Esophagus squamous epithelium (tissue), 5 donors: ENCODE results near the gene FAM78A. TPM values are rescaled to one million over a fixed set of nuclear protein-coding genes. Genes with fewer than 3 reads are reported as not detected.

Source experiments
- DNase-seq: peaks from one replicate; lab custom pipeline; 2025; lab: John Stamatoyannopoulos, UW
- H3K27ac ChIP-seq, 4 donors: fragments of 200-600 bp; sonication (generic); one replicate each; pipeline ENCODE4 v1.5.1; 2016 to 2019; ENCODE audit warnings: mild to moderate bottlenecking in 1 of 4
- H3K27me3 ChIP-seq, 4 donors: fragments of 200-600 bp; sonication (generic); 1 replicate in 3 of 4; 2 replicates in 1 of 4; pipeline versions ENCODE4 v1.5.1 to v1.6.0; 2017 to 2021; ENCODE audit warnings: antibody characterized with exemption in 1 of 4
- H3K36me3 ChIP-seq, 3 donors: fragments of 200-600 bp; sonication (generic); one replicate each; pipeline ENCODE4 v1.5.1; 2016 to 2019
- H3K4me1 ChIP-seq, 3 donors: fragments of 200-600 bp; sonication (generic); one replicate each; pipeline ENCODE4 v1.5.1; 2017 to 2019
- H3K4me3 ChIP-seq, 4 donors: fragments of 200-600 bp; sonication (generic); 1 replicate in 3 of 4; 2 replicates in 1 of 4; pipeline ENCODE4 v1.5.1; 2016 to 2019; ENCODE audit warnings: mild to moderate bottlenecking in 2 of 4, moderate library complexity in 1 of 4
- H3K9me3 ChIP-seq, 3 donors: fragments of 200-600 bp; sonication (generic); one replicate each; pipeline ENCODE4 v1.5.1; 2016 to 2019
- POLR2A ChIP-seq, 4 donors: fragments of 450-650 bp; IDR thresholded peaks; one replicate each; pipeline ENCODE4 v1.6.1; 2017; ENCODE audit warnings: antibody characterized with exemption in 4 of 4, mild to moderate bottlenecking in 4 of 4, moderate library complexity in 3 of 4
- WGBS, 2 donors: methylation state at CpG; one replicate each; pipeline ENCODE4 v1.1.5; 2018; 5-methylcytosine and 5-hydroxymethylcytosine counted together
- intact Hi-C: fragments of 100-400 bp; cut with DNase I; formaldehyde crosslinking; loops from one replicate; pipeline ENCODE4 v1.15.0; 2022
- total RNA-seq, 4 donors: library from RNA; depleted of rRNA; stranded (reverse); fragments of >200 nt; gene quantifications; one replicate each; pipeline ENCODE4 v1.1.0, GENCODE V29; 2016
- TF ChIP-seq, protein P1 (sequence below), 6 experiments: fragments of 450-650 bp in 4 of 6; fragments of 200-600 bp in 2 of 6; sonication (generic) in 2 of 6; IDR thresholded peaks; one replicate each; pipeline ENCODE4 v1.5.1; 2016 to 2019; ENCODE audit warnings: antibody characterized with exemption in 6 of 6, mild to moderate bottlenecking in 4 of 6, moderate library complexity in 4 of 6
- donor health status: DM: yes; HTN: yes; CAD: no.

The FAM78A gene
- total RNA-seq, 4 donors from 2014 or later = 0.61 to 2.9 (median 2.0) TPM

DNA sequence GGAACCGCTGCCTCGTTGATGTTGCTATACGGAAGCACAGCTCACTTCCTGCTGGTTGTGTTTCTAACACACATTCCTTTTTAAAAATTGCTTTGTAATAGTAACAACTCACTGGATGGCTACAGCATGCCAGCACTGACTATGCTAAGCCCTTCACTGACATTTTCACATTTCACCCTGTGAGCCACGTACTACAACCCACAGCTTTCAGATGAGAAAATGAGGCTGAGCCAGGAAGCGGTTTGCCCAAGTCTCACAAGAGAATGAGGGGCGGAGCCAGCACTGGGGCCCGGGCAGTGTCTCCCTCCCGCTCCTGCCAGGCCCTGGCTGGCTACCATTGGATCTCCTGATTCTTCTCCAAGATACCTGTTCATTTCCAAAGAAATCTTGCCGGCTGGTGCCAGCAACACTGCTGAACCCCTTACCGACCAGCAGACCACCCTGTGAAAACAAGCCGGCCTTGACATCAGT, 38.3 kb downstream of the FAM78A start:
- DNase-seq = no peak
- peak overlapping the region in 3 of 4 donors; percentile 2 to 43 (median 10) for H3K4me3 ChIP-seq
- H3K4me1 ChIP-seq = peaks cover 12 to 25% (median 12%) of the 10 kb centered on the region in 3 donors
- TF ChIP-seq, protein P1, sequence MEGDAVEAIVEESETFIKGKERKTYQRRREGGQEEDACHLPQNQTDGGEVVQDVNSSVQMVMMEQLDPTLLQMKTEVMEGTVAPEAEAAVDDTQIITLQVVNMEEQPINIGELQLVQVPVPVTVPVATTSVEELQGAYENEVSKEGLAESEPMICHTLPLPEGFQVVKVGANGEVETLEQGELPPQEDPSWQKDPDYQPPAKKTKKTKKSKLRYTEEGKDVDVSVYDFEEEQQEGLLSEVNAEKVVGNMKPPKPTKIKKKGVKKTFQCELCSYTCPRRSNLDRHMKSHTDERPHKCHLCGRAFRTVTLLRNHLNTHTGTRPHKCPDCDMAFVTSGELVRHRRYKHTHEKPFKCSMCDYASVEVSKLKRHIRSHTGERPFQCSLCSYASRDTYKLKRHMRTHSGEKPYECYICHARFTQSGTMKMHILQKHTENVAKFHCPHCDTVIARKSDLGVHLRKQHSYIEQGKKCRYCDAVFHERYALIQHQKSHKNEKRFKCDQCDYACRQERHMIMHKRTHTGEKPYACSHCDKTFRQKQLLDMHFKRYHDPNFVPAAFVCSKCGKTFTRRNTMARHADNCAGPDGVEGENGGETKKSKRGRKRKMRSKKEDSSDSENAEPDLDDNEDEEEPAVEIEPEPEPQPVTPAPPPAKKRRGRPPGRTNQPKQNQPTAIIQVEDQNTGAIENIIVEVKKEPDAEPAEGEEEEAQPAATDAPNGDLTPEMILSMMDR (IDR thresholded peaks at IDR 0.05) = no peak
- TF ChIP-seq POLR2A (IDR thresholded peaks at IDR 0.05) = no peak
- 6 to 7% methylated on average over 9 to 10 of the region's 11 CpGs for WGBS, 2 donors
- H3K36me3 ChIP-seq = peaks cover 0 to 32% (median 12%) of the 10 kb centered on the region in 3 donors
- H3K27ac ChIP-seq = peak overlapping the region; percentile 27 to 79 (median 54)
- peaks cover 0 to 4% (median 0%) of the 10 kb centered on the region in 4 donors for H3K27me3 ChIP-seq
- intact Hi-C loops = no loop called here
- H3K9me3 ChIP-seq = no peaks in the 10 kb centered on the region

DNA sequence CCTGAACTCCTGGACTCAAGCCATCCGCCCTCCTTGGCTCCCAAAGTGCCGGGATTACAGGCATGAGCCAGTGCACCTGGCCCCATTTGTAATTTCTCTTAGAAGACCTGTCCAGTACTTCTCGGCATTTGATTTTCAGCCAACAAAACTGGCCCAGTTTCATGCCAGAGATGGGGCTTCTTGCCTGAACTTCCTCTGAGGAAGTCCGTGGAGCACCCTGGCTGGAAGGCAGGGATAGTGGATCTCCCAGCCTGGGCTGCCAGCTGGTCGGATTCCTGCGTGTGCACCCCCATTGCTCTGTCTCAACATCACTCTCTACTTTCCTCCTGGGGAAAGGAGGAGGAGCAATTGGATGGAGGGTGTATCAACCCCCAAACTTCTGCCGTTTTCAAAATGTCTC, 39.0 kb downstream of the FAM78A start:
- H3K4me3 ChIP-seq = no peak overlapping the region
- no peak for DNase-seq
- TF ChIP-seq POLR2A (IDR thresholded peaks at IDR 0.05) = no peak
- TF ChIP-seq, protein P1 (IDR thresholded peaks at IDR 0.05) = no peak

DNA sequence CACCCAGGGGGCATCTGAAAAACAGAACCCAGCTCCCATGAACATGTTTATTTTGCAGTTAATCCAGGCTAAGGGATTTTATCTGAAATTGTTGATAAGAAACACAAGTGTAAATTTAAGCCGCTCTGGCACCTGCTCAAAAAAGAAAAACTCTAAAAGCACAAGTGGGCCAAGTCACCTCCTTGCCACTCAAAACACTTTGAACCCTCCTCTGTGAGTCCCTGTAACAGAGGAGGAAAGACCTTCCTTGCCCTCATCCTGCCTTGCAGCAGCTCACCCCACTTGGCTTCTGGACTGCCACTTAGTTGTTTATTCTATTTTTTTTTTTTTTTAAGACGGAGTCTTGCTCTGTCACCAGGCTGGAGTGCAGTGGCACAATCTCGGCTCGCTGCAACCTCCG, 39.5 kb downstream of the FAM78A start:
- WGBS, 2 donors = 79 to 85% methylated on average over 5 of the region's 5 CpGs
- no peak overlapping the region for H3K4me3 ChIP-seq
- TF ChIP-seq, protein P1 (IDR thresholded peaks at IDR 0.05) = no peak
- TF ChIP-seq POLR2A (IDR thresholded peaks at IDR 0.05) = no peak
- H3K9me3 ChIP-seq = no peaks in the 10 kb centered on the region
- DNase-seq = no peak
- intact Hi-C loops = no loop called here
- peaks cover 0 to 4% (median 0%) of the 10 kb centered on the region in 4 donors for H3K27me3 ChIP-seq
- peaks cover 0 to 44% (median 18%) of the 10 kb centered on the region in 3 donors for H3K36me3 ChIP-seq
- no peak overlapping the region for H3K27ac ChIP-seq
- H3K4me1 ChIP-seq = peaks cover 12 to 25% (median 12%) of the 10 kb centered on the region in 3 donors

More for the DNA sequence above, 39.0 kb downstream of the FAM78A start:
- Histone ChIP-seq H3K27ac (peak overlapping the region in 1 of 4 donors; percentile 56), H3K36me3 (peaks cover 0 to 38% (median 15%) of the 10 kb centered on the region in 3 donors), H3K27me3 (peaks cover 0 to 4% (median 0%) of the 10 kb centered on the region in 4 donors), H3K9me3 (no peaks in the 10 kb centered on the region), H3K4me1 (peaks cover 12 to 25% (median 12%) of the 10 kb centered on the region in 3 donors)
- 31 to 63% methylated on average over 7 of the region's 7 CpGs for whole genome bisulfite sequencing, 2 donors
- intact Hi-C loops = no loop called here

DNA sequence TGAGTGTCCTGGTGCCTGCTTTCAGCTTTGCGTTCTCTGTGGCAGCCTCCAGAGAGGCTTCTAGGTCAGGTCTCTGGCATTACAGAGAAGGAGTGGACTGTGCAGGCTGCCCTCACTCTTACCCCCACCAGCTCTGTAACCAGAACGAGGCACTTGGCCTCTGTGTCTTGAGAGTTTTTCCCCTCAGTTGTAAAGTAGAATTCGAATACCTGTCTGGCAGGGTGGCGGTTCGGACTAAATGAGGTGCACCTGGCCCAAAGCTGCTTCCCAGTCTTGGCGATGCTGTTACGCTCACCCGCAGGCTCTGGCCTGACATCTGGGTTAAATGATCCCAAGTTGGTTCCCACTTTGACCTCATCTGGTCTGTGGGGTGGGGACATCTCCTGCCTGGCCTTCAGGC, 40.1 kb downstream of the FAM78A start:
- H3K4me1 ChIP-seq = peaks cover 12 to 25% (median 12%) of the 10 kb centered on the region in 3 donors
- intact Hi-C loops = no loop called here
- WGBS, 2 donors = 79 to 97% methylated on average over 5 to 8 of the region's 8 CpGs
- peaks cover 5 to 50% (median 18%) of the 10 kb centered on the region in 3 donors for H3K36me3 ChIP-seq
- no peak overlapping the region for H3K27ac ChIP-seq
- peaks cover 0 to 4% (median 0%) of the 10 kb centered on the region in 4 donors for H3K27me3 ChIP-seq
- no peak overlapping the region for H3K4me3 ChIP-seq
- DNase-seq = no peak
- no peaks in the 10 kb centered on the region for H3K9me3 ChIP-seq
- TF ChIP-seq POLR2A (IDR thresholded peaks at IDR 0.05) = no peak
- TF ChIP-seq, protein P1 (IDR thresholded peaks at IDR 0.05) = no peak

DNA sequence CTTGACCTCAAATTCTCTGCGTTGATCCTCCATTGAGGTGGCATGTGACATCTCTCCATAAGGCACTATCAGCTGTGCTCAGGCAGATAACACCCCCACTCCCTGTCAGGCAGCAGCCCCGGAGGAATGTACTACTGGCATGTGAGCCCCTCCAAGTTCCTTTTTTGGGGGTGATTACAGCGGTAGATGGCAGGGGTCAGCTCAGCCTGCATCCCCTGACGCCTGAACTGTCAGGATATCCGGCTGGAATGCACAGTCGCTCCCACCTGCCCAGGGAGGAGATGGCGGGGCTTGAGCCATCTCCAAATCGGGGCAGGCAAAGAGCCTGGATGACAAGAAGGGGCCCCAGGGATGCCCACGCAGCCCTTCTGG, 40.8 kb downstream of the FAM78A start:
- H3K4me1 ChIP-seq = peaks cover 12 to 25% (median 12%) of the 10 kb centered on the region in 3 donors
- WGBS, 2 donors = 67 to 76% methylated on average over 5 of the region's 9 CpGs

More for the DNA sequence above, 40.8 kb downstream of the FAM78A start:
- no peak for DNase-seq
- intact Hi-C loops = no loop called here
- Histone ChIP-seq H3K27me3 (peaks cover 0 to 4% (median 0%) of the 10 kb centered on the region in 4 donors), H3K27ac (no peak overlapping the region), H3K36me3 (peaks cover 11 to 57% (median 25%) of the 10 kb centered on the region in 3 donors), H3K9me3 (no peaks in the 10 kb centered on the region), H3K4me3 (no peak overlapping the region)
- TF ChIP-seq POLR2A (IDR thresholded peaks at IDR 0.05) = no peak
